ENCODE measurements around the gene PCCA.
"Not testable (repeated sequence)": the region's sequence is repeated elsewhere in the genome, so short reads cannot be mapped to it uniquely, and the experiment has no call there.

Gene PCCA

DNA sequence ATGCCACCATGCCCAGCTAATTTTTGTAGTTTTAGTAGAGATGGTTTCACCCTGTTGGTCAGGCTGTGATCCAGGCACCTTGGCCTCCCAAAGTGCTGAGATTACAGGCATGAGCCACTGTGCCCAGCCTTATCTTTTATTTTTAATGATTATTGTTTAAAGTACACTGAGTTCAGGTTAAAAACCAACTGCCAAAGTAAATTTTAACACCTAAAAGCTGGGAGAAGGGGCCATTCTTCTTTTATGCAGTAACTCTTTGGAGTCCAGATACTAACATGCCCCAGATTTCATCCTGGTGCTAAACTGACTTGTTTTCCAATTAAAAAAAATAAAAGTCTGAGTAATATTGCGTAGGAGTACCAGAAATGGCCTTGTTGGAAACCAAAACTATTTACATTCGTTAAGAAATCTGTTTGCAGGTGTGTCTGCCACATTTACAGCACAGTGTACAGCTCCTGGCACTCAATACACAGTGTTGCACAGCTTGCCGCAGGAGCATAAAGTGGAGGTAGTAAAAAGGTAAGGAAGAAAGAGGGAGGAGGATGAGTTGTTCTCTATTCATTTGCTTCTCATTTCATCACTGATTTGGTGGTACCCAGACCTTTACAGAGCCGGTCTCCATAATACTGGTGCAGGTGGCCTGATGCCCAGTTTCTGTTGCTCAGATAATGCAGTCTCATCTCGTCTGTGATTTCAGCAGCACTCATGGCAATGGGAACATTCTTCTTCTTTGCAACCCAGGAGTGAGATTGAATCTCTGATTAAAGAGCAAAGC, 108.9 kb downstream of the PCCA start:
- no peak for DNase-seq

- DNase-seq, result peak; percentile 8
Measured at GRCh38 chr13:100203696-100204367, 114.9 kb downstream of the PCCA start.

GRCh38 chr13:100208002-100208401, 119.1 kb downstream of the PCCA start:
- no peak for DNase-seq

- no peak for DNase-seq
Measured at GRCh38 chr13:100208626-100209025, 119.7 kb downstream of the PCCA start.

DNA sequence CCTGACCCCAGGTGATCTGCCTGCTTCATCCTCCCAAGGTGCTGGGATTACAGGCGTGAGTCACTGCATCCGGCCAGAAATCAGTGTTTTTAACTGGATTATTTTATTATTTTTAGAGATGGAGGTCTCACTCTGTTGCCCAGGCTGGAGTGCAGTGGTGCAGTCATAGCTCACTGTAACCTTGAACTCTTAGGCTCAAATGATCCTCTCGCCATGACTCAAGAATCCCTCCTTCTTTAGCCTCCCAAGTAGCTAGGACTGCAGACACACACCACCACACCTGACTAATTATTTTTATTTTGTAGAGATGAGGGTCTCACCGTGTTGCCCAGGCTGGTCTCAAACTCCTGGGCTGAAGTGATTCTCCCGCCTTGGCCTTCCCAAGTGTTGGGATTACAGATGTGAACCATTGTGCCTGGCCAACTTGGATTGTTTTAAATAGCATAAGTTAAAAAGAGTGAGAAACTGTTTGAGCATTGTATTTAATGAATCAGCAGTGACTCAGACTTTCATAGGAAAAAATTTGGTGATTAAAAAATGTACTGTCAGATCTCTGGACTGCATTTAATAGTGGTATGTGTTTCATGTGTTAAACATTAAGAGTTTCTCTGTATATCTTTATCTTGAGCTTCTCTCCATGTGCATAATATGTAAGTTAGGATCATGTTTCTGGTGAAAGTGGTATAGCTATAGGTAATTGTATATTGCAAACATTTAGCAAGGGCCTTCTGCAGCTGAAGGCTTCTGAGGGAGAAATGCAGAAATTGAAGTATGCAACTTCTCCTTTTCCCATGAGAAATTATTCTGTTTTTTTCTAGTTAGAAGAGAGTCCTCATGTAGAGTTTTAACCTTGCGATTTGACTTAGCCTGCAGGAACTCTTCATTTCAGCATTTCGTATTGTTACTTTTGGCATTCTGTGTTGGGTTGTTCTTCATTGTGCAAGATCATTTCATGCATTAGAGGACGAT, 121.2 kb downstream of the PCCA start:
- DNase-seq, result no peak

GRCh38 chr13:100211016-100211710, 122.3 kb downstream of the PCCA start:
- no peak for DNase-seq

DNA sequence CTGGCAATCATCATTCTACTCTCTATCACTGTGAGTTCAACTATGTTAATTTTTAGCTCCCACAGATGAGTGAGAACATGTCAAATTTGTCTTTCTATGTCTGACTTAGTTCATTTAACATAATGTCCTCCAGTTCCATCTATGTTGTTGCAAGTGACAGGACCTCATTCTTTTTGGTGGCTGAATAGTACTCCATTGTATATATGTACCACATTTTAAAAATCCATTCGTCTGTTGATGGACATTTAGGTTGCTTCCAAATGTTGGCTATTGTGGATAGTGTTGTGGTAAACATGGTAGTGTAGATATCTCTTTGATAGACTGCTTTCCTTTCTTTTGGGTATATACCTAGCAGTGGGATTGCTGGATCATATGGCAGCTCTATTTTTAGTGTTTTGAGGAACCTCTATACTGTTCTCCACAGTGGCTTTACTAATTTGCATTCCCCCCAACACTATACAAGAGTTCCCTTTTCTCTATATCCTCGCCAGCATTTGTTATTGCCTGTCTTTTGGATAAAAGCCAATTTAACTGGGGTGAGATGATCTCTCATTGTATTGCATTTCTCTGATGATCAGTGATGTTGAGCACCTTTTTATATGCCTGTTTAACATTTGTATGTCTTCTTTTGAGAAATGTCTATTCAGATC, 124.1 kb downstream of the PCCA start:
- DNase-seq, result no peak

DNA sequence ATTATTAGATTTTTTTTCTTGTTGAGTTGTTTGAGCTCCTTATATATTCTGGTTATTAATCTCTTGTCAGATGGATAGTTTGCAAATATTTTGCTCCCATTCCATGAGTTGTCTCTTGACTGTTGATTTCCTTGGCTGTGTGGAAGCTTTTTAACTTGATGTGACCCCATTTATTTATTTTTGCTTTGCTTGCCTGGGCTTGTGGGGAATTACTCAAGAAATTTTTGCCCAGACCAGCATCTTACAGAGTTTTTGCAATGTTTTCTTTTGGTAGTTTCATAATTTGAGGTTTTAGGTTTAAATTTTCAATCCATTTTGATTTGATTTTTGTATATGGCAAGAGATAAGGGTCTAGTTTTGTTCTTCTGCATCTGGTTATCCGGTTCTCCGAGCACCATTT, 124.7 kb downstream of the PCCA start:
- no peak for DNase-seq

DNA sequence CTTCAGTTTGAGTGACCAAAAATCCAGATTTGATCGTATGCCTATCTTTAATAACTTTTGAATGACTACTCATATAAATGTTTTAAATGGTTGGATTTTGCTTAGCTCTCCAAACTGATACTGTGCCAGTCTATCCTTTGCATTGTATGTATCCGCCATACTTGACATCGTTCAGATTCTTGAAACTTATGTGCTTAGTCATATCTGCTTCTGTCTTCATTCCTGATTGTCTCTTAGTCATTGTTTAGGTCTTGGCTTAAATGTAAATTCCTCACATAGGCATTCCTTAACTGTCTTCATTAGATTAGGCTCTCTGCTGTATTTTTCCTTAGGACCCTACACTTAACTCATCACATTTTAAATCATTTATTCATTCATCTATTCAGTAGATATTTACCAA, 126.0 kb downstream of the PCCA start:
- no peak for DNase-seq

DNA sequence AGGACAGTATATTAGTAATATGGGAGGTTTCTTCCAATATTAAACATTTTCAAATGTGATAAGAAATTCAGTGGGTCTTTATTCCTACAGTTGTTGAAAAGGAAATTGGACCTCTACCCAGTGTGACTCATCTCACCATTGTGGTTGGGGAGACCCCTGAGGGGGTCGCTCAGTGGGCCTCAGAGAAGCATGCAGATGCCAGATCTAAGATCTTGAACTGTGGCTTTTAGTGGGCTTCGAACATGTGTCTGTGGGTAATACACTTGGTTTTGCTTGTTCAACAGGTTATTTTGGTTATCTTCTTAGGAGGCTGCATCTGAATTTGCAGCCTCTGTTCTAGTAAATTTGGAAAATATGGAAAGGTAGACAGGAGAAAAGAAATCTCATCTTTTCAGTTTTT, 132.3 kb downstream of the PCCA start:
- DNase-seq, result no peak

GRCh38 chr13:100223966-100224530, 135.2 kb downstream of the PCCA start:
- DNase-seq, result not testable (repeated sequence)

- no peak for DNase-seq
Measured at GRCh38 chr13:100229603-100230002, 140.7 kb downstream of the PCCA start.

DNA sequence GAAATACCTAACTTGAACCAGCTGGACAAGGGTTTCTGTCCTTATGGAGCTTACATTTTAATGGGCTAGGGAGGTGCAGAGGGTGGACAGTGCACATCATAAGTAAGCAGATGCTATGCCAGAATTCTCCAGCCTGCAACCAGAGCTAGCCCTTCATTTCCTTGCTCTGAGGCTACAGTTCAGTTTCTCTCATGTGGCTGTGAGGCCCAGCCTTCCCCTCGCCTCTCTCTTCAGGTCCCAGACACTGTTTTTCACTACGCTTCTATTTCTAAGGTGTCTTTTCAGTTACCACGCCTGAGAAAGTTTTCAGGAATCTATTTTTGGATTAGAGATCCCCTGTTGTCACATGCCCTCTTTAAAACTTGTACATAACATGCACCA, 141.9 kb downstream of the PCCA start:
- DNase-seq, result no peak

DNA sequence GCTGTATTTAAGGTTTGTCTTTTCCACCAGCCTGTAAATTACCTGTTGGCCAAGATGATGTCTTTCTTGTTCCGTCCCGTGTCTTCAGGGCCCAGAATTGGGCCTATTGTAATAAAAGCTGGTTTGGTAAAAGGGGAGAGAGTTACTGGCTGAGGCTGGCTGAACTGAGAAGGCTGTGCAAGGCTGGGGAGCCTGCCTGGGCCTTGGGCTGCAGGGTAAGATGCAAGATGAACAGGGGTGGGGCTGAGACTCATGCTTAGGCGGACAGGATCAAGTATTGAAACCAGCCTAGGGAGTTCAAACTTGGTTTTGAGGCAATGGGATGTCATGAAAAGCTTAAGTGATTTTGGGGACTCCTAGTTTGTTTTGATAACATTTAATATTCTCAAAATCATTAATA, 142.3 kb downstream of the PCCA start:
- DNase-seq, result no peak

DNA sequence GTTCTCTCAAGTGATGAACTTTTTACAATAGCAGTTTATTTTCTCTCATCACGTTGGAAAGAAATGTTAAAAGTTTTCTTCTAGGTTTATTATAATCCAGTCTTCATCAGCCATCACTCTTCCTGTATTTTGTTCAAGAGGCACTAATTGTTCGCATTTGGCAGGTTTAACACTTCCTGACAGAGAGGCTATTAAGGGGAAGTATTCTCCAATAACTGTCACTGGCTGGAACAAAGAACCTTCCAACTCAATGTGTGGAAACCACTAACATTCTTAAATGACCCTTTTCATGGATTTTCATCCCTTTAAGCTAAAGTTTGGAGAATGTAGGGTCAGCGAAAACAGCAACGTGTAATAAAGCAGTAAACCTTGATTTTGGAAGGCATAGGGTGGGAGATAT, 145.1 kb downstream of the PCCA start:
- DNase-seq, result no peak

DNA sequence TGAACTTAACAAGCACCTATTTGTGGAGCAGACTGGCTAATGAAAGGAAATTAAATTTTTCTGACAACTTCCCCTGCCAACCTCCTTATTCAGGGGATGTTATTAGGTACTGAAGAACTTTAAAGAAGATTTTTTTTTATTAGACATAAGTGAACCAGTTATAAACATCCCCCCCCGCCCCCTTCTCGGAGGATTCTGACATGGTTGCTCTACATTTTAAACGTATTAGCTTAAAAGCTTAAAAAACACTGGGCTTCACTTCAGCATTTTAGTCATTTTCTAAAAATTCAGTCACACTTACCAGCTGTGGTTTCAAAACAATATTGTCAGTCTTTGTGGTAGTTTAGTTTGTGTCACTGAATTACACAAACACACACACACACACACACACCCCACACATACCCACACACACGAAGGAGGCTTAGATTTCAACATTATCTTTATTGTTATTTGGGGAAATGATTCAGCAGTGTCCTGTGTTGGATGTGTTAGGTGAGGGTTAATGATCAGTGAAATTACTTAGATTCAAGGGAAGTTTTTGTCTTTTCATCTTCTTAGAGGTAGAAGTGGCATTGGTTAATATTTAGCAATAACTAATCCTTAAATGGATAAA, 145.7 kb downstream of the PCCA start:
- no peak for DNase-seq

GRCh38 chr13:100235311-100235901, 146.5 kb downstream of the PCCA start:
- DNase-seq, result peak; percentile 23

DNA sequence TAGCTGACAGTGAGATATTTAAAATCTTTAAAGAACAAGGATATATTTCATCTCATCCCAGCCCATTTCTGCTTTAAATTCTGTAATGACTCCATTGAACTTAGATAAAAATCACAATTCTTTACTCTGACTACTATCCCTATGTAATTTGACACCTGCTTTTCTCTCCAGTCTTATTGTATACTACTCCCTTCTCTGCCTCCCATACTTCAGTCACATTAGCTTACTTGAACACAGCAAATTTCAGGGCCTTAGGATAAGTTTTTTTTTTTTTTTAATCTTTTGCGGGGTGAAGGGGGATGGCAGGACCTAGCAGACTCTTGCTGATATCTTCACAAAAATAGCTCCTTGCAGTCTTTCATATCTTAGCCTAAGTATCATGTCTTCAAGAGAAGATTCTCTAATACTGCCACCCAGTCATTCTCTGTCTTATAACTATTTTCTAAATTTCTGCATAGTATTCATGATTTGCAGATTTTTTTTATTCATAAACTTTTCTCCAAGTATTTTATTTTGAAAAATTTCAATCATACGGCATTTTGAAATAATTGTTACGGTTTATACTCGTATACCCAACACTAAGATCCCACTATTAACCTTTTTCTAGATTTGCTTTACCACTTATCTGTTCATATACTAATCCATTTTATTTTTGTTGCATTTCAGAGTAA, 151.4 kb downstream of the PCCA start:
- DNase-seq, result no peak

GRCh38 chr13:100244431-100244830, 155.5 kb downstream of the PCCA start:
- DNase-seq, result no peak

DNA sequence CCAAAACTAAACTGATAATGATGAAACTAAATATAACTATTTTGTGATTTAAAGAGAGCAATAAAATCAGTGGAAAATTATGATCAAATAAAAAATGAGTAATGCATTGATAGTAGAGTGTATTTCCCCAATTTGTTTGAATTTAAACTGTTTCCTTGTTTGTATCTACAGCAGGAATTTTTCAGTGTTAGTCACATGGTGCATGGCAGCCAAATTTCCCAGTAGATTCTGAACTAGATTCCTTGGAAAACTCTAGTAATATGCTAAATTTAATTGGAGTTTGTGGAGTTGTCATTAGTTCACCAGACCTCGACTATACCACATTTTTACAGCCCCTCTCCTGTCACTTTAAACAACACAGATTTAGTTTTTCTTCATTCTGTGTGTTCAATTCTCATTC, 156.2 kb downstream of the PCCA start:
- no peak for DNase-seq
